Activated CD8-positive, alpha-beta memory T cell treated with anti-CD3 and anti-CD28 coated beads for 4 hours (primary cell): ENCODE results near the gene METTL14.
A peak's percentile ranks its signal among the peaks of the same experiment; 100 is the strongest.
"Not testable (repeated sequence)": the region's sequence is repeated elsewhere in the genome, so short reads cannot be mapped to it uniquely, and the experiment has no call there.

Experiments used
- DNase-seq, 2 donors: peaks; one replicate each; pipeline ENCODE4 v3.0.0-alpha.2; 2020; ENCODE audit warnings: low read depth in 2 of 2

The METTL14 gene

DNA sequence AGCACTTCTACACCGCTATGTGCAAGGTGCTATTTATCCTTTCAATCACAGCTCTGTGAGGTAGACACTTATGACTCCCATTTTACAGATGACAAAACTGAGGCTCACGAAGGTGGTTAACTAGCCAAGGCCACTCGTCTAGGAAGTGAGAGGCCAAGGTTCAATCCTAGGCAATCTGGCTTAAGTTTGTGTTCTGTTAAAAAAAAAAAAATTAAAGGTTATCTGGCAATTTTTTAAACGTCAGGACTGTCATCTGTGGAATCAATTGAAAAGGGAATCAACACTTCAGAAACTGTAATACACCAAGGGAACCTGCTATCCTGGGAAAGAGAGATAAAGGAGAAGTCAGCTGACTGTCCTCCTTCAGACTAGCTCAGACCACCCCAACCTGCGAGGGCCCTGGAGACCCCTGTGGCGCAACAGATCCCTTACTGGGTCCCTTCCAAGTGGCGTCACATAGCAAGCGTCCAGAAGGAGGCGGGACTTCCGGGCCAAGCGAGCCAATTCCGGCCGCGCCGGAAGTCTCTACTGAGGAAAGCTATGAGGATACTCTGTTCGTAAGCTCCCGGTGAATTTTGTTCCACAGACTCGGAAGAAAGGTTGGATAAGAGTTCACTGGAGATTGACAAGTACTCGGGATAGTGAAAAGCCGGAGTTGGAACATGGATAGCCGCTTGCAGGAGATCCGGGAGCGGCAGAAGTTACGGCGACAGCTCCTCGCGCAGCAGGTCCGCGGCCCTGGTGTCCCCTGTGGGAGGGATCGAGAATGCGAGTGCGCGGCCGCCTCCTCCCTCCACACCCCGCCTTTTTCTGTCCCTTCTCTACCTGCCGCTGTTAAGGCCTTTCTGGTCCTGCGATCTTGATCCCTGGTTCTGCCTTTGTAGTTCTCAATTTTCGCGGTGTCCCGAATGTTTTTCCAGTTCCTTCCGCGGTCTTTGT is at the start of gene METTL14:
Gene METTL14, plus strand, starts transcription at position 520 of the 939 bp plus-strand sequence. Its CDS starts 143 bp downstream, at position 663.
- DNase-seq, result peak; percentile 69 to 72

DNA sequence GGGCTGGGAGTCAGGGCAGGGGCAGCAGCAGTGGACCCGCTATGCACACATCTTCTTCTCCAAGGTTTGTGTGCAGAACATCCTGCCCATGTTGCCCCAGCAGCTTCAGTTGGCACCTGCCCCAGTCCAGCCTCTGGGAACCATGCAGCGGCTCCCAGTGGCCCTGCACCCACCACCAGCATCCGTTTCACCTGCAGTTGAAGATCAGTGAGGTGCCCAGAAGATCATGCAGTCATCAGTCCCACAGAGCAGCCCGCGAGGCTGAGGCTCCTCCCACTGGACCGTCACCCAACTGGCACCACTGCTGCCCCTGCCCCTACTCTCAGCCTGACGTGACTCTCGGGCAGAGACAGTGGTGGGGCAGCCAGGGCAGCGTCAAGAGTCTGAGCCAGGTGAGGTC is 49.1 kb upstream of the METTL14 start:
- DNase-seq, result not testable (repeated sequence)

DNA sequence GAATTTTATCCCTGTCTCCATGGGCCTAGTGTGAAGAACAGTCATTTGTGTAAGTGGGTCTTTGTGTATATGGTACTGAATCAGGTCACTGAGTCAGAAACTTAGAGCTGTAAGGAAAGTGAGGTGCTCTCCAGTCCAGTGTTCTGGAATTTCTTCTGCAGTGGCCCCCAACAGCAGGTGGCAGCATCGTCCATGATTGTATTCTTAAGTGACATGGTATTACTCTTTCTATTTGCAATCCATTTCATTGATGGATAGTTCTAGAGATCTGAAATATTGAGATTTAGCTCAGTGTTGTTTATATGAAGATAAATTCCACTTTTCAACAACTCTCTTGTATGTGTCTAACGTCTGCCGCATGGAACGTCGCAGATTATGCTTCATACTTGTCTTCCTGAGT is 20.5 kb upstream of the METTL14 start:
- DNase-seq, result not testable (repeated sequence)

DNA sequence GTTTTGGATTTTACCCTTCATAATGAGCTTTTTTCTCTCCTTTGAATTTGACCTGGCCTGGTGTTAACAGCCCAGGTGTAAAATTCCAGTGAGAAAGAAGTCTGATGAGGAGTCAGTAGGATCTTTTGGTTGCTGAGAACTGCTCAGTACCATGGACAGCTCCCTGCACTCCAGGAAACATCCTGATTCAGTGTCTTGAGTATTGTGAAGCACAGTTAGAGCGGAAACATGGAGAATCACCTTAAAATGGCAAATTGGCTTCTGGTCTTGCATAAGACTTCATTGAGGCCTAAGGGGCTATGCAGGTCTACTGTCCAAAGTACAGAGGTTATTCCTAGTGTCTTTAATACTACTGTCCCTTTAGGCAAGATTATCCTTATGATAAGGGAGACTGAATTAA is 16.0 kb upstream of the METTL14 start:
- not testable (repeated sequence) for DNase-seq

DNA sequence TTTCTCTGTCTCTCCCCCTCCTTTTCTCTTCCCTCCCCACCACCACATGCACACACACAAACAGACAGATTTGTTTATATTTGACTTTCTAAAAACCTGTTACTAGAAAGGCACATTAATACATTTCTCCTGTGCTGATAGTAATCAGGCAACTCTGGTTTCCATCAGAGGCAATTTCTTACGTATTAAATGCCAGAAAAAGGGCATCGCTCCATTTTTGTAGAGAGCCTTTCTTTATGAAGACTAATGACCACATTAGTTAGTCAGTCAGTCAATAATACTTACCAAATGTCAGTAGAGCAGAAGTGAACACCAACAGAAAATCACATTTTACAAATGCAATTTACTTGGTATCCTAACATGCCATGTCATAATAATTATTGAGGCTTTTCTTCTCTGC is 14.2 kb upstream of the METTL14 start:
- DNase-seq, result not testable (repeated sequence)

DNA sequence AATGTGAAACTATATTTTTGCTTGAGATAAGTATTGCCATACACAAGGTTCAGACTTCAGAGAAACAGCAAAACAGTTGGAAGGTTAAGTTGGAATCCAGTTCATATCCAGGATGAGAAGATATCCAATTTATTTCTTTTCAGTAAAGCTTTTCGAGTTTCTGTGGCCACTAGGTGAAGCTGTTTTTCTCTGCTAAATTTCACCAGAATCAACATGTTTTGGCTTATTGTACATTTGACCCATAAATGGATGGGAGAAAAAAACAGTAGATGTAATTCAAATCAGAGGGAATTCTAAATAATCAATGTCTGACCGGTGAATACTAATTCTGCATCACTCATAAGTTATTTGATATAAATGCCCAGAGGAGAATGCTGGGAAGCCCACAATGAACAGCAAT is 9.1 kb upstream of the METTL14 start:
- DNase-seq, result no peak

DNA sequence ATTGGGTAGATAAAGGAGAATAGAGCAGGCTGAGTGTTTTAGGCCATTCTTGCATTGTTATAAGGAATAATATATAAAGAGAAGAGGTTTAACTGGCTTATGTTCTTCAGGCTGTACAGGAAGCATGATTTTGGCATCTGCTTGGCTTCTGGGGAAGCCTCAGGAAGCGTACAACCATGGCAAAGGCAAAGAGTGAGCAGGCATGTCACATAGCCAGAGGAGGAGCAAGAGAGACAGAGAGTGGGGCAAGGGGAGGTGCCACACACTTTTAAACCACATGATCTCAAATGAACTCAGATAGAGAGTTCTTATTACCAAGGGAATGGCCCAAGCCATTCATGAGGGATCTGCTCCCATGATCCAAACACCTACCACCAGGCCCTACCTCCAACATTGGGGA is 4.4 kb upstream of the METTL14 start:
- DNase-seq, result no peak

DNA sequence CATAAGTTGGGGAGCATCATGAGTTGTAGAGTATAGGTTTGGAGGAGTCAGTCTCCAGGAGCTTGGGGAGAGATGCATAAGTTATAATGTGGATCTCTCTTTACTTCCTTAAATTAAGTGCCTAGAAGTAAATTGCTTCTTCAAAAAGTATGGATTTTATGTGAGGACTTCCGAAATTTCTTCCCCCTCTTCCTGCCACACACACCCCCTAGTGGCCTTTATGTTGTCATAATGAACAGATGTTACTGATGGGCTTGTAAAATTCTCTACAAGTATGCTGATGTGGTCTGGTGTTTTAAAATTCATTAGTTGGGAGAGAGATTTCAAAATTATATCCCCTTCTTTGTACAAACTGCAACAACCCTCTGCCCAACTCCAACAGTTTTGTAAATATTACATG is 2.3 kb upstream of the METTL14 start:
- no peak for DNase-seq

DNA sequence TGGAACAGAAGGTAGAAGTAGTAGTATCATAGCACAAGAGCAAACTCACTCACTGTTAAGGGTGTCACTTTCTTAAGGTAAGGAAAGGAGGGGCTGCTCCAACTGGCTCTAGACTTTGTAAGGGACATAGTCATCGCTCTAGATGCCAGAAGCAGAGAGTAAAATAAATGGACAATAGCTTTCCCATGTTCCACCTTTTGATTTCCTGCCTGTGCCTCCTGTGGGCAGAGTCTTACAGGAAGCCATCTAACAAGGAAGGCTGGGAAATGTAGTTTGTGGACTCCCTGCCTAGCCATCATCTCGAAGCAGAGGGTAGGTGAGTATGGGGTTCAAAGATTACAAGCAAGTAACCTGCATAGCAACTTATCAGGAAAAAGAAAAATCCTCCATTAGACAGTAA is 1.7 kb upstream of the METTL14 start:
- no peak for DNase-seq

DNA sequence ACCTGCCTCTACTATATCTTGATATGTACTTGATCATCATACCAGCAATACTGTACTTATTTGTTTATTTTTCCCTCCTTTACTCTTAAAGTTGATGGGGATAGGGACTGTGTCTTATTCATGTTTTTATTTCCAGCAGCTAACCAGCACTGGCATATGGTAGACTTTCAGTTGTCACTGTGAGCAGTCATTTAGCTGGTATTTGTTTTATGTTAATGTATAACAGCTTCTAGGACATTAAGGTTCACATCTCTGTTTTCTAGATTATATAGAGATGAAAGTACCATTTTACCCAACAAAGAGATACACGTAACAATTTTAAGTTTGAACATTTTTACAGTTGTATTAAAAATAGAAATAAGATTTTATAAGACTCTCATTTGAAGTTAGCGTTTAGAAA is 17.9 kb downstream of the METTL14 start:
- DNase-seq, result no peak

DNA sequence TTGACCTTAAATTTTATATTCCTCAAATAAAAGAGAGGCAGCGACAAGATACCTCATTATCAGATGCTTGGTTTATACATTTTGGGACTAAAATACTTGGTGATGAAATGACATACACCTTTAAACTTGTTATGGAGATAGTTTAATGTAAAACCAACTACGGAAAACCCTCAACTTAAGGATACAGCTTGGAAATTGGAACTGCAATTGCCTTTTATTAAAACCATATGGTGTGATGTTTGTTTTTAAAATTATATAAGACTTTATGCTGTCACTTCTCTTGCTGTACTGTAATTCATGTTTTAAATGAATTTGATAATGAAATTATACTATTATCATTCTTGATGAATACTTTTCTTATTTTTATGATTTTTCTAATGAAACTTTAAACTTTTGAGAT is 25.9 kb downstream of the METTL14 start:
- no peak for DNase-seq

DNA sequence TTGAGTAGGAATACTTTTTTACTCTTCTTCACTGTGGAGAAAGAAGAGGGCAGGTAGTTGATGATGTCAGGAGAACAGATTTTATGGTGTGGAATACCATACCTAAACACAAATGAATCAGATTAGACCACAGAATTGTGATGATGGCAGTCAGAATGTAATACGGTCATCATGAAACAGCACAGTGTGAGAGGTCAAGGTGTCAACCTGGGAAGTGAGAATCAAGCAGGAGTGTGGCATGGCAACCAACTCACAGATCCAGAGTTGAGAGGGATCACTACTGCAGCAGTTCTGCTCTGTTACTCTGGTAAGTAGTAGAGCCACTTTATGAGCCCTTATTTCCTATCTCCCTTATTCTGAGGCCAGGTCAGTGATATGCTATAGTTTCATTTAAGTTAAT is 27.7 kb downstream of the METTL14 start:
- DNase-seq, result no peak

DNA sequence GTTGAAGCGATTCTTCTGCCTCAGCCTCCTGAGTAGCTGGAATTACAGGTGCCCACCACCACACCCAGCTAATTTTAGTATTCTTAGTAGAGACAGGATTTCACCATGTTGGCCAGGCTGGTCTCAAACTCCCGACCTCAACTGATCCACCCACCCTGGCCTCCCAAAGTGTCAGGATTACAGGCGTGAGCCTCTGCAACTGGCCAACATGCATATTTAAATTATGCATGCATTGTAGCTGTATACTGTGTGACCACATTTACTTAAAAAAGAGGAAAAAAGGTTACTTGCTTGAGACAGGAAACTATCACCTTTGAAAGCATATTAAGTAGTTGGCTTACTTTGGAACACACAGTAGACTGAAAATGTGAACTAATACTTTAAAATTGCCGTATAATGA is 29.5 kb downstream of the METTL14 start:
- no peak for DNase-seq

DNA sequence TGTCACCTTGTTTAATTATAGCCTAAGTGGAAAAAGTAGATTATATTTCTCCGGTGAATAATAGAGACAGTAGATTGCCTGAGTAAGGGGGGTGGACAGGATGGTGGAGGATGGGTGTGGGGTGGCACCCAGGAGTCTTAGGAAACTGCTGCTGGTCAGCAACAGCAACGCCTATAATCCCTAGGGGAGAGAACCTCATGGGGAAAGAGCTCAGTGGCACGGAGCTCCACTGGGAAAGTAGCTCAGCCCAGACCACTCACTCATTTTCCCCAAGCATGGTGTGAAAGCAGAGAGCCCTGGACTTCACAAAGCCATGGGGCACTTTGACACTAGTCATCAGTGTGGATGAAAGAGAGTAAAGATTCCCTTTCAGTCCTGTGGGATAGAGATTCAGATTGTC is 31.1 kb downstream of the METTL14 start:
- no peak for DNase-seq

DNA sequence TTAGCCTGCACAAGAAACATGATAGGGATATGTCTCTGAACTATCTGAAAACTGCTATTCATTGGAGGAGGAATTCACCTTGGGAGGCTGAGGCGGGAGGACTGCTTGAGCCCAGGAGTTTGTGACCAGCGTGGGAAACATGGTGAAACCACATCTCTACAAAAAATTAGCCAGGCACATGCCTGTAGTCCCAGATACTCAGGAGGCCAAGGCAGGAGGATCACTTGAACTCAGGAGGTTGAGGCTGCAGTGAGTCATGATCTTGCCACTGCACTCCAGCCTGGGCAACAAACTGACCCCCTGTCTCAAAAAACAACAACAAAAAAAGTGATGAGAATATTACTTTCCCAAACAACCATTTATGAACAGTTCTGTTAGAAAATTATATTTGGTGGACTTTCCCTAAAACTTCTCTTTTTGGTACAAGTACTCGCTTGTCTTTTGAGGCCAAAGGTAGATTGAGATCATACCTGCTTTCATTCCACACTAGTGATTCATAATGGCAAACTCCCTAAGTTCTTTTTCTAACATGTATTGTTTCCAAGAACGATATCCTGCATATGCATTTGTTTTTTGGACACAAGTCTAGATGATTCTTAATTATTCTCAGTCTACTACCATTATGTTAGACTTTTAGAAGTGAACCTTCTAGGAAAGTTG is 33.4 kb downstream of the METTL14 start:
- DNase-seq, result no peak

DNA sequence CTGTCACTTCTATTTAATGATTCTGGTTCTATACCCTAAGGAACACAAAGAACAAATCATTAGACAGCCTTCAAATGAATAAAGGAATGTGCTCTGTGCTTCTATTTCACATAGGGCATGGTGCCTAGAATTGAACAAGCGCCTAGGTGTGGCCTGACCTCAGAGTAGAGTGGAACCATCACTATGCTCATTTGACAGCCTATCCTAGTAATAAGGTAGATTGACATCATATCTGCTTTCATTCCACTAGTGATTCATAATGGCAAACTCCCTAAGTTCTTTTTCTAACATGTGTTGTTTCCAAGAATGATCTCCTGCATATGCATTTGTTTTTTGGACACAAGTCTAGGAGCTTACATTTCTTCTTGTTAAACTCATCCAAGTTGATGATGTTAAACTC is 36.6 kb downstream of the METTL14 start:
- no peak for DNase-seq

DNA sequence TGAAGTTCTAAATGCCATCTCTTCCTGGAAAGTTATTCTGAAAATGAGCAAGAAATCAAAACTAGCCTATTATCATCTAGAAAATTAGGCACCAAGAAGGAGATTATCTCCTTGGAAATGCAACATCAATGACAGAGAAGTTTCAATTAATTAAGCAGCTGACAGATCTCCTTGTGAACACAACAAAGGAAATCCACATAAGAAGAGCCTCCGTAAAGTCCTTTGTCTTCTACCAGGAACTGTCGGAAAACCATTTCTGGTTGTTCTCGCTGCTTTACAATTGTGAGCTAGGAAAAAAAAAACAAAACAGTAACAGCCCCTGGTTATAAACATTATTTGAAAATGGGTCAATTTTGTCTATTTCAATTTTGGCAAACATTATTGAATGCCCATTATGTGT is 38.2 kb downstream of the METTL14 start:
- DNase-seq, result no peak

DNA sequence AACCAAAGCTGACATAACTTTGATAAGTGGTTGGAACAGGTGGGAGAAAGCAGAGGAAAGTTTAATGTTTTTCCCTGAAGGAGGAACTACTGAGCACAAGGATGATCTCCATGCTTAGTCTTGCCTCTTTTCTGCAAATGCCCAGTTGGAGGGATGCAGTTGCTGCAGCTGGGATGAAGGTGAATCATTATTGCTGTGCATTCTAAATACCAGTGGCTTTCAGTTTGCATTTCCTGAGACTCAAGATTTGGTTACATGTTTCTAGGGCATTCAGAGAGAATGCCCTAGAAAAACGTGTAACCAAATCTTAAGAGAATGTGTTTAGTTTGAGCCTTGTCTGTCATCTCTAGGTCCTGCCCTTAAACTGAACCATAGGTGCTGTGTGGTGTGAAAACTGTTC is 42.2 kb downstream of the METTL14 start:
- no peak for DNase-seq

DNA sequence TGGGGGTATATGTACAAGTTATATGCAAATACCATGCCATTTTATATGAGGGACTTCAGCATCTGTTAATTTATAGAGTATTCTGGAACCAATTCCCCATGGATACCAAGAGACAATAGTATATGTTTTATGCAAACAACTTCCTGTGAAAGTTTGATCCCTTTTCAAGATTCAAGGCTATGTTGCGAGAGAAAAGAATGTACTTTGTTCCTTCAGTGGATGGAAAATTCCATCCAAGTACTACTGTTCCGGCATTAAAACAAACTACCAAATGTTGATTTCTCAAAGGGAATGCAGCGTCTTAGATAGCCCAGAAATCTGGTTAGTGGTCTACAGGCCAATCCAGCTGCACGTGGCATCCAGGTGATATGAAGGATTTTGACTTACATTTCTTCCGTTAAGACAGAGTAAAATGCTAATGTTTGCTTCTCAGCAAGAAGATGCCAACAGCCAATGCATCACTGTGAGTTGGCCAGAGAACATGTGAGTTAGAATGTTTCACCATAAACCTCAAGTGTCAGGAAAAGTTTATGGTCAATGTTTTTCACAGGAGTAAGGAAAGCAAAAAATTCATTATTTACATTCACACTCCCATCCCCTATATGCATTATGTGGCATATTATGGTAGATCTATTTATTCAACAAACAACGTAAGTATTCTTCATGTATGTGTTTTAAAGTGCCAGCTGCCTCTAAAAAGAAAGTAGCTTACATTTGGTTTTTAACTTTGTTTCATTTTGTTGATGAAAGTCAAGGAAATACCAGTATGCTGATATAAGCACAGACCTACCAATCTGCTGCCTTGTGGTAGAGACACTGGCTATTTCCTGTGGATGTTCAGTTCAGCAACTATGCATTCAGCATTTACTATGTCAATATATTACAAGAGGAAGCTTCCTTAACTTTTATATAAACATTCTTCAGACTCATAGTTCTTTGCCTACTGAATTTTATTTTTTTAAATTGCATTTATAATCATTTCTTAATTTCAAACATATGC is 44.4 kb downstream of the METTL14 start:
- no peak for DNase-seq

DNA sequence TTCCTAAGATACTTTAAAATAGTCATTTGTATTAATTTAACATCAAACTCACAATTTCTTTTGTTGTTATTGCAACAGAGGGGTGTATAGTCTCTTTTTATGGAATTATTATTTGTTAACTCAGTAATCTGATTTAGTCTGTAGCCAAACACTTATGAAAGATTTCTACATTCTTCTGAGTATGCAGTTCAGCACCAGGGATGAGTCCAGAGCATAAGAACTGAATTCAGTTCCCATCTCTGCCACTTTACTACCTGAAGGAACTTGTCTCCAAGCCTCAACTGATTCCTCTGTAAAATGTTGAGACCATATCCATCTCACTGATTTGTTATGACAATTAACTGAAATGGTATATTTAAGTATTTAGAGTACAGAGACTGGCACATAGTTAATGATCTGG is 45.5 kb downstream of the METTL14 start:
- no peak for DNase-seq

DNA sequence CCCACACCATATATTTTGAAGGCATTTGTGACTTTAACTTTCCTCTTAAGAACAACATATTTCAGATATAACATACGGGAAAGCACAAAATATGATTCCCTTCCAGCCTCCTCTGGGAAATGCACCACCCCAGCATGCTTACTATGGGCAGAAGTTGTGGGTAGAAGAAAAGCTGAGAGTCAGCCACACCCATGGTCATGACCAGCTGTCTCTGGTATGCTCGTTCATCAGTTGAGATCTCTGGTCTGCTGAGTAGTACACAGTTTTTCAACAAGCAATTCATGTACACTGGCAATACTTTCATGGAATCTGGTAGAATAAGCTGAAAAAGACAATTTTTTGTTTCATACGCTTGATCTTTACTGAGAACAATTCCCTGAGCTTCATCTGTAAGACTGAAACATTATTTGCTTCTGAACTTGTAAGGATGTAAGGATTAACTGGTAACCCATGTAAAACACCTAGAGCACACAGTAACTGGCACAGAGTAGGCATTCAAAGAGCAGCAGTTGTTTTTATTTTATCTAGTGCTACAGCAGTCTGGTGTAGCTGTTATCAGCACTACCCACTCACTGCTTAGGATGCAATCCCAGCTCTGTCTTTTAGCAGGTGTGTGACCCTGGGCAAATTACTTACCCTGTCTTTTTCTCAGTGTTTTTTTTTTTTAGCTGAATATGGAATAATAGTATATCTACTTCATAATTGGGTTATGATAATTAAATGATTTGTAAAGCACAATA is 47.6 kb downstream of the METTL14 start:
- DNase-seq, result no peak
